Mononuclear cell (primary cell): ENCODE results near the gene CNGB1. TPM values are rescaled to one million over a fixed set of nuclear protein-coding genes. Genes with fewer than 3 reads are reported as not detected.
"Not testable (repeated sequence)": the region's sequence is repeated elsewhere in the genome, so short reads cannot be mapped to it uniquely, and the experiment has no call there.

Experiments used
- H3K27me3 ChIP-seq: 2 replicates; pipeline ENCODE4 v1.6.0; 2011; ENCODE audit warnings: low read length, control low read depth; ENCODE audit not compliant: insufficient read depth
- H3K4me1 ChIP-seq: 2 replicates; pipeline ENCODE4 v1.5.1; 2011; ENCODE audit warnings: mild to moderate bottlenecking, low read length, control low read depth; ENCODE audit not compliant: insufficient read depth
- H3K4me3 ChIP-seq: 2 replicates; pipeline ENCODE4 v1.5.1; 2011; ENCODE audit warnings: mild to moderate bottlenecking, low read length, moderate library complexity
- H3K9me3 ChIP-seq: 2 replicates; pipeline ENCODE4 v1.5.1; 2011; ENCODE audit warnings: low read depth, mild to moderate bottlenecking, control low read depth, low read length
- total RNA-seq: library from RNA; depleted of rRNA; stranded (reverse); fragments of >200 nt; gene quantifications from one replicate; pipeline ENCODE4 v1.2.3, GENCODE V29; 2012

Gene CNGB1
- total RNA-seq, 1 donor: not detected

DNA sequence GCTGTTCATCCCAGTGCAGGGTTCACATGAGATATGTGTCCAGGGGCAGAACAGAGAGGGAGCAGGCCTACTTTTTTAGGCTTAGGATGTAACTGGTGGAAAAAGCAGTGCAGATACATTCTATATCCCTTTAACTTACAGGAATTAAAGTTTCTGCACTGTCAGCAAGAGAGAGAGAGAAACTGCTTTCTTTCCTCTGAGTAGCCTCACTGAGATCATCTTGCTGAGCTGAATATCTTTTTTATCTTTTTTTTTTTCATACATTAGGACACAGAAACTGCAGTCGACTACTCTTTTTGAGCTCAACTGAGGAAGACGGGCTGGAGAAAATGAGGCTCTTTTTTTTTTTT is 50.1 kb downstream of the CNGB1 start:
- H3K4me1 ChIP-seq: no peaks in the 10 kb centered on the region
- no peak overlapping the region for H3K4me3 ChIP-seq
- H3K27me3 ChIP-seq: no peaks in the 10 kb centered on the region
- no peaks in the 10 kb centered on the region for H3K9me3 ChIP-seq

DNA sequence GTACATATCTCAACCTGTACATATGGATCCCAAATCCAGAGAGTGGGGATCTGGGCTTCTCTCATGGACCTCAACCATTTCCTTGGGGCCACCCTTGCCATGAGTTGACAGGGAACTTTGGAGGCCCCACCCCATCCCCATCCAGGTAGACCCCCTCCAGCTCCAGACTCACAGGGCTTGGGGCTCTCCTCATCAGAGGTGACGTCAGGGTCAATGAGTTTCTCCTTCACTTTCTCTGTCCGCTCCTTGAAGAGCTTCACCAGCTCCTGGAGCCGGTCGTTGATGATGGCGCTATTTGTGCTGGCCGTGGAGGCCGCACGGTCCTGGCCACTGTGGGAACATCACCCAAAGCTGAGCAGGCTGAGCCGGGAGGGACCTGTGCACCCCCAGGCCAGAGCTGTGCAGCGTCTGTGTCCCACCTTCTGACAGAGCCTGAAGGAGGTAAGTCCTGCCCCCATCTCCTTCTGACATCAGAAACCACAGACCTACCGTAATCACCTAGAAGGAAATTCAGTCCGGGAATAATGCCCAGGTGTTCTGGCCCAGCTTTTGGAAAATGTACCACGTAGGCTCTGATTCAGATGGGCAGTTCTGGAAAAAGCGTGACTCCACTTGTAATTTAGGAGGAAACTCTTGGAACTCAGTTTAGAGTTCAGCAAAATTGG is 50.6 kb downstream of the CNGB1 start:
- no peaks in the 10 kb centered on the region for H3K9me3 ChIP-seq
- no peaks in the 10 kb centered on the region for H3K4me1 ChIP-seq
- H3K4me3 ChIP-seq: no peak overlapping the region

DNA sequence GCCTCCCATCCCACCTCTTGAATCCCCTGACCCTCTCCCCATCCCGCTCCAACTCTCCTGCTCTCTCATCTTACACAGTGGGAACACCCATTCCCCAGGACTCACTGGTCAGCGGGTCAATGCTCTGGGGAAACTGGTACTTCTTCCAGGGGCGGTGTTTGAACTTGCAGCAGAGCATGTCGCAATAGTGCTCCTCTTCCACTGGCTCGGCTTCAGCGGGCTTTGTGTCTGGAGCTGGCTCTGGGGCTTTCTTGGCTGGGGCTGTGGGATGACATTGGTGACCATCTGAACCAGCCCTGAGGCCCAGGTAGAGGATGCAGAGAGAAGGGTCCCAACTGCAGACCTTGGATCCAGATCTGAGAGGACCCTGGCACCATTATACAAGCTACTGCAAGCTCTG is 51.9 kb downstream of the CNGB1 start:
- Histone ChIP-seq H3K9me3 (no peaks in the 10 kb centered on the region), H3K4me1 (no peaks in the 10 kb centered on the region), H3K27me3 (no peaks in the 10 kb centered on the region), H3K4me3 (no peak overlapping the region)

More for the DNA sequence above, 50.6 kb downstream of the CNGB1 start:
- no peaks in the 10 kb centered on the region for H3K27me3 ChIP-seq

DNA sequence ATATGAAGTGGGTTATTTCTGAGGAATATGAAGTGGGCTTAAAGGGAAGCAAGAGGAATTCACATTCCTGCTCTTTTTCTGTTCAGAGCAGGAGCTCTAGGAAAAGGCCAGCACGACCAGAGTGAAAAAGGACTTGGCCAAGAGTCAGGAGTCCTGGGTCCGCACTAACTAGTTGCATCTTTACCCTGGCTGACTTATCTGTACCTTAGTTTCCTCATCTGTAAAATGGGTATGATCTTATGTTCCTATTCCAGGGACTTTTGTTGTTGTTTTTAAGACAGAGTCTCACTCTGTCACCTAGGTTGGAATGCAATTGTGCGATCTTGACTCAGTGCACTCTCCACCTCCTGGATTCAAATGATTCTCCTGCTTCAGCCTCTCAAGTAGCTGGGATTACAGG is 52.5 kb downstream of the CNGB1 start:
- no peak overlapping the region for H3K4me3 ChIP-seq
- no peaks in the 10 kb centered on the region for H3K9me3 ChIP-seq
- H3K4me1 ChIP-seq: no peaks in the 10 kb centered on the region
- H3K27me3 ChIP-seq: no peaks in the 10 kb centered on the region

DNA sequence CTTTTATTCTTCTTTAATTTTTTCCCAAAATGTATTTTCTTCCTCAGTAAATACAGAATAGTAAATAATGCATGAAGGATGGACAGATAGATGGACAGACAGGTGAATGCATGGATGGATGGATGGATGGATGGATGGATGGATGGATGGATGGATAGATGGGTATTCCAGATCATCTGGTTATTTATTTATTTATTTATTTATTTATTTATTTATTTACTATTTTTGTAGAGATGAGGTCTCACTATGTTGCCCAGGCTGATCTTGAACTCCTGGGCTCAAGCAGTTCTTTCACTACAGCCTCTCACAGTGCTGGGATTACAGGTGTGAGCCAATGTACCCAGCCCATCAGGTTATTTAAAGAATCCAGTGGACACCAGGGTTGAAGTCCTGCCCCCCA is 53.0 kb downstream of the CNGB1 start:
- not testable (repeated sequence) for H3K27me3 ChIP-seq, H3K4me1 ChIP-seq, H3K9me3 ChIP-seq, H3K4me3 ChIP-seq

DNA sequence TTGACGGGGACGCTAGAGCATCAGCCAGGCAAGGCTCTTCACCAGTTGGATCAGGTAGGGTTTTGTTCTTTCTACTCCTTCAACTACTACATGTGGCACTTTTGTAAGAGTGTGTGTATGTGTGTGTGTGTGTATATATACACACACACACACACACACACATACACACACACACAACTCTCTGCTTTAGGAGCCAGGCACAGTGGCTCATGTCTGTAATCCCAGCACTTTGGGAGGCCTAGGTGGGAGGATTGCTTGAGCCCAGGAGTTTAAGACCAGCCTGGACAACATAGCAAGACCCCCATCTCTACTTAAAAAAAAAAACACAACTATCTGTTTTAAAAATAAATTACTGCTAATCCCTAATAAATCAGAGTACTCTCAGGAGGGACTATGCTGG is 53.4 kb downstream of the CNGB1 start:
- H3K4me3 ChIP-seq, H3K4me1 ChIP-seq, H3K27me3 ChIP-seq, H3K9me3 ChIP-seq: not testable (repeated sequence)

DNA sequence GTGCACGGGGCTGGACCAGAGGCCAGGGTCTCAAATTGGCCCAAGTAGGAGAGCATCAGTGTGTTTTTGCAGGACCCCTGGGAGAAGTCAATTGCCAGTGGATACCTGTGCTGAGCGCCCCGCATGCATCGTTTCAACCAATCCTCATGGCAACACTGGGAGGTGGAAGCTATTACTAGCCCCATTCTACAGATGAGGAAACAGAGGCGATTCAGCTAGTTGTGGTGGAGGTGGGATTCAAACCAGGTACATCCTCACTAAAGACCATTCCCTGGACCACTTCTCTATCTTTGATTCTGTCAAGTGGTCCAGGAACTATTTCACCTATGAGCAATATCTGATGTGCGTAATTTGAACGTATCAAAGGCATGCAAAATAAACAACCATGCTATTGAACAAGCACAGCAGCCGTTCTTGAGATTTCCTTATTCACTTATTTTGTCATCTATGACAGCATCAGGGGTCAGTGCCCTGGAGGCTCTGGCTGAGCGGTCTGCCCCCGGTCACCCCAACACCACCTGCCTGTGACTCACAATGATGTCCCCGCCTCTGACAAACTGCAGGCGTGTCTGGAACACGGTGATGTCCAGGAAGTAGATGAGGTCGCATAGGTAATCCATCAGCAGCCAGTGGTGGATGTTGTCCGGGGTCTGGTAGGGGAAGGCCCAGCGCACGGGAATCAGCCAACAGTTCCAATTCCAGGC is 54.0 kb downstream of the CNGB1 start:
- Histone ChIP-seq H3K4me1 (no peaks in the 10 kb centered on the region), H3K9me3 (no peaks in the 10 kb centered on the region), H3K27me3 (no peaks in the 10 kb centered on the region), H3K4me3 (no peak overlapping the region)

DNA sequence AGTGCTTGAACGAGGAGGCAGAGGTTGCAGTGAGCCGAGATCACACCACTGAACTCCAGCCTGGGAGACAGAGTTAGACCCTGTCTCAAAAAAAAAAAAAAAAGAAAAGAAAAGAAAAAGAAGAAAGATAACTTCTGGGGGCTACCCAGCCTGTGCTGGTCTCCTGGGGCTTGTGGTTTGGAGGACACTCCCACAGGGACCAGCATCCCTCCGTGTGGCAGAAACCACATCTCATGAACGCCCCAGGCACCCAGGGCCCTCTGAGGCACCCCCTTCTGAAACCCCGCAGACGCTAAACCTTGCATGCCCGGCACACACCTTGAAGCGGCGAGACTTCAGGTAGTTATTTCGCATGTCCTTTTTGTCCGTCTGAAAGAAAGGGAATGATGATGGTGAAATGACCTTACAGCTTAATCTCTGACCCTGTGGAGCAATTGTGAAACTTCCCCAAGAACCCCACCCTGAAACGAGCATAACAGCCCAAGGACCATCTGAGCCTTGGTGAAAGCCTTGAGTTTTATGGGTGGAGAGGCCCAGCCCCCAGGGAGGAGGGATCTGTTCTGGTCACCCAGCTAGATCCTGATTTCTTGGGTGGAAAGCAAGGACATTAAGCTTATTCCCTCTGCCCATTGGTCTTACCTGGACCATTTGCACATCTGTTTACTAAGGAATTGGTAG is 55.0 kb downstream of the CNGB1 start:
- Histone ChIP-seq H3K4me1 (no peaks in the 10 kb centered on the region), H3K4me3 (no peak overlapping the region), H3K9me3 (no peaks in the 10 kb centered on the region), H3K27me3 (no peaks in the 10 kb centered on the region)

DNA sequence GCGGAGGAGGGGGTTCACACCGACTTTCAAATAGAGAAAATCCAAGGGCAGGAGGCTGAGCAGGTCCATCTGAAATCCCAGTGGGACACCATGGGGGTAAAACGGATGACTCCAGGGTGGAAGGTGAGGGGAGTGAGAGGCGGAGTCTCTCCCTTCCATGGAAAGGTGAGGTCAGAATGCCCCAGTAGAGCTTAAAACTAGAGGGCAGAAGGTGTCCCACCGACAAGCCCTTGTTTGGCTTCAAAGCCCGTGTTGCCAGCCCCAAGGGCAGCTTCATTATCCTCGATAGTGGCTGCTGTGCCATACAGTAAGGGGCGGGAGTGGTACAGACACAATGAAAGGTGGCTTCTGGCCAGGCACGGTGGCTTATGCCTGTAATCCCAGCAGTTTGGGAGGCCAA is 55.7 kb downstream of the CNGB1 start:
- Histone ChIP-seq H3K27me3 (no peaks in the 10 kb centered on the region), H3K9me3 (no peaks in the 10 kb centered on the region), H3K4me1 (no peaks in the 10 kb centered on the region), H3K4me3 (no peak overlapping the region)

DNA sequence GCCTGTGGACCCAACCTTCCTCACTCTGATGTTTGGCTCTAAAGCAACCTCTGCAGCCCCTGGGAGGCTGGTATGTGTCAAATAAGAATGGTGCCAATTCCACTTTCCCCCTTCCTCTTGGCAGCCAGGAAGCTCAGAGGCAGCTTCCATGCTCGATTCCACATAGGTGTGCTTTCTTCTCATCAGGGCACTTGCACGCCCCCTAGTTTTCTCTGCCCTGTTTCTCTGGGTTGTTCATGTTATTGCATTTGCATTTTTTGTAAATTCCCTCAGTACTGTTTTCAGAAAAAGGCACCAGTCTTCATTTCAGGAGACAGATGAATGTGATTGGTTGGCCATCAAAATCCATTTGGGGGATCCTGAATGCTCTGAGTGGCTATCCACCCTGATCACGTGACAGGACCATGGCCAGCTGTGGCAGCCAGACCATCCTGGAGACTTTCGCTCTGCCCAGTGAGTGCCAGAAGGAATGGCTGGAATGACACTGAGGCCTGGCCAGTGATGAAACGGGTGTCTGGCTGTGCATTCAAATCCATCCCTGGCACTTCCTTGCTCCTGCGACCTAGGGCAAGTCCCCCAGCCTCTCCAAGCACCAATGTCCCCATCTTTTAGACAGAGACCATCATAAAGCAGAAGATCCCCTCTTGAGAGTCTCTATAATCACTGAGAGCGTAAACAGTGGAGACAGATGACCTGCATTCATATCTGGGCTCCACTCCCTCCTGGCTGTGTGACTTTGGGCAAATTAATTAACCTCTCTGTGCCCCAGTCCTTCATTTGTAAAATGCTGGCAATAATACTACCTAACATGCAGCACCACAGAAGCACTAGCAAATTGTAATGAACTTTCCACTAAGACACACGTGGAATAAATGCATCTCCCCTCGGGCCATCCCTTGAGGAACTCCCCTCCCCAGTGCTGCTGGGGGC is 56.4 kb downstream of the CNGB1 start:
- Histone ChIP-seq H3K27me3 (no peaks in the 10 kb centered on the region), H3K4me1 (no peaks in the 10 kb centered on the region), H3K9me3 (no peaks in the 10 kb centered on the region), H3K4me3 (no peak overlapping the region)

DNA sequence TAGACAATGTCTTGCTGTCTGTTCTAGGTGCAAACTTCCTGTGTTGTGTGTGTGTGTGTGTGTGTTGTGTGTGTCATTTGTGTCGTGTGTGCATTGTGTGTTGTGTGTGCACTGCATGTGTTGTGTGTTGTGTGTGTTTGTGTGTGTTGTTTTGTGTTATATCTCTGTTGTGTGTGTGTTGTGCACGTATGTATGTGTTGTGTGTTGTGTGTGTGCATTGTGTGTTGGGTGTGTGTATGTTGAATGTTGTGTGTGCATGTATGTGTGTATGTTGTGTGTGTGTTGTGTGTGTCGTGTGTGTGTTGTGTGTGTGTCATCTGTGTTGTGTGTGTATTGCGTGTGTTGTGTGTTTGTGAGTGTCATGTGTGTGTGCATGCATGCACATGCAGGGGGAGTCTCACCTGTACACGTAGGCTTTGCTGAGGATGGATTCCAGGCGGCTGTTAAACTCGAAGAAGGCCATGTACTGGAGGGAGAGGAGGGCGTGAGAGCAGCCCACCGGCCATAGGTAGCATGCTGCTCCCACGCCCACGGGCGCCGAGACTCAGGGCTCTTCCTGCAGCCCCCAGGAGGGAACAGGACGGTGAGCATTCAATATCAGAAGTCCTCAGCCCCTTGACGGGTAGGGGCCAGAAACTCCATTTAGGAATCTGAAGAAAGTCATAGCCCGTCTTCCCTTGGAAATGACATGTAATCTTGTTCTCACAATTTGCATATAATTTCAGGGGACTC is 58.2 kb downstream of the CNGB1 start:
- no peaks in the 10 kb centered on the region for H3K27me3 ChIP-seq
- no peak overlapping the region for H3K4me3 ChIP-seq
- H3K4me1 ChIP-seq: no peaks in the 10 kb centered on the region
- H3K9me3 ChIP-seq: no peaks in the 10 kb centered on the region

DNA sequence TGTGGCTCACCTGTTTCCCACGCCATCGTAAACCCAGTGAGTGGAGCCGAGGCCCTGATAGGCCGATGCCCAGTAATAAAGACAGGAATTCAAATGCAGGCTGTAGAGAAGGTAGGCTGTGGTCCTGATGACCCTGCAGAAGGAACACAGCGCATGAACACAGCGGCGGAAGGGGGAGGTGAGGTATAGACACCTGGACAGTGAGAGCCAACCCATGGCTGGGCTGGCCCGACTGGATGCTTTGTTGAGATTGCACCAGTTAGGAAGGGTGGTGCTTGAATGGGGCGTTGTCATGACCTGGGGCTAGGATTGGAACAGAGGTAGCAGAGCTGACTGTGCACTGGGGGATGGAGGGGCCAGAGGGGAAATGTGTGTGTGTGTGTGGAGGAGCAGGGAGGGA is 59.2 kb downstream of the CNGB1 start:
- no peaks in the 10 kb centered on the region for H3K4me1 ChIP-seq
- no peaks in the 10 kb centered on the region for H3K9me3 ChIP-seq
- H3K4me3 ChIP-seq: no peak overlapping the region
- H3K27me3 ChIP-seq: no peaks in the 10 kb centered on the region

DNA sequence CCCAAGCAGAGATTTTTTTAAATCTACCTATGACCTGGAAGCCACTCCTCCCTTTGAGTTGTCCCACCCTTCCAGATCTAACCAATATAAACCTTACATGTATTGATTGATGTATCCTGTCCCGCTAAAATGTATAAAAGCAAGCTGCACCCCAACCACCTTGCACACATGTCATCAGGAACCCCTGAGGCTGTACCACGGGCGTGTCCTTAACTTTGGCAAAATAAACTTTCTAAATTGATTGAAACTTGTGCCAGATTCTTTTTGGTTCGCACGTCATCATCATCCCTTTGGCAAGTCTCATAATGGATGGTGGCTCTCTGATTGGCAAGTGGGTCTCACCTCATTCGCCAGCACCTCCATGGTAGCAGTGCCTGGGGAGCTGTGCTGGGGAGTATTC is 60.2 kb downstream of the CNGB1 start:
- Histone ChIP-seq H3K27me3 (no peaks in the 10 kb centered on the region), H3K9me3 (no peaks in the 10 kb centered on the region), H3K4me3 (no peak overlapping the region), H3K4me1 (no peaks in the 10 kb centered on the region)

DNA sequence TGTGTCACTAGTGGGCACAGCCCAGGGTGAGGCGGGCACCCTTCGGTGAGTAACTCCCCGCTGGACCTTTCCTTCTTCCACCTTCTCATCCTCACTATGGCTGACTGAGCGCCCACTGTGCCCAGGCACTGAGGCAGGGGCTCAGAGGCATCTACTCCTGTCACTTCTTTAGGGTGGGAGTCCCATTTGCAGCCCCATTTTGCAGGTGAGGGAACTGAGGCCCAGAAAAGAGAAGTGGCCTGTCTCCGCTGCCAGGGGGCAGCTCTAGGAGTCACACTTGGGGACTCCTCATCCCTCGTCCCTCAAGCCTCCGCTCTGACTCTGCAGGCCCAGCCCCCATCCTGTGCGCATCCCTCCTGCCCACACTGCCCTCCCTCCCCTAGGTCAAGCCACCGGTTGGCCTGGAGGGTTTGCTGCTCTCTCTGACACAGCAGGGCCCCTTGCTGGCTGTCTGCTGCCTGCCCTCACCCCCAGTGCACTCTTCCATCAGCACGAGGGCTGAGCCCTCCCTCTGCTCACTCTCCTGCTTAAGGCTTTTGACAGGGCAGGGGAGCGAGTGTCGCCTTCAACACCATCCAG is 62.4 kb downstream of the CNGB1 start:
- no peaks in the 10 kb centered on the region for H3K4me1 ChIP-seq
- no peaks in the 10 kb centered on the region for H3K27me3 ChIP-seq
- no peaks in the 10 kb centered on the region for H3K9me3 ChIP-seq
- no peak overlapping the region for H3K4me3 ChIP-seq
